Suprapubic skin (tissue), 4 donors: ENCODE results near the gene ZNF678. TPM values are rescaled to one million over a fixed set of nuclear protein-coding genes. Genes with fewer than 3 reads are reported as not detected.

Experiments
- DNase-seq, 2 donors: peaks; one replicate each; pipeline ENCODE4 v3.0.0-alpha.2; 2019; ENCODE audit warnings: low spot score in 2 of 2
- H3K27ac ChIP-seq: fragments of 200-600 bp; sonication (generic); one replicate; pipeline ENCODE4 v1.5.1; 2019
- H3K27me3 ChIP-seq: fragments of 200-600 bp; sonication (generic); one replicate; pipeline ENCODE4 v1.5.1; 2019
- H3K36me3 ChIP-seq: fragments of 200-600 bp; sonication (generic); one replicate; pipeline ENCODE4 v1.5.1; 2019
- H3K4me1 ChIP-seq: fragments of 200-600 bp; sonication (generic); one replicate; pipeline ENCODE4 v1.5.1; 2019
- H3K4me3 ChIP-seq: fragments of 200-600 bp; sonication (generic); one replicate; pipeline ENCODE4 v1.5.1; 2019; ENCODE audit warnings: mild to moderate bottlenecking
- H3K9me3 ChIP-seq: fragments of 200-600 bp; sonication (generic); one replicate; pipeline ENCODE4 v1.5.1; 2019
- EP300 ChIP-seq: sonication (generic); formaldehyde crosslinking; IDR thresholded peaks from one replicate; pipeline ENCODE4 v1.6.1; 2017; ENCODE audit warnings: antibody characterized with exemption
- POLR2A ChIP-seq, 2 donors: fragments of 450-650 bp; IDR thresholded peaks; one replicate each; pipeline ENCODE4 v1.6.1; 2017; ENCODE audit warnings: antibody characterized with exemption in 2 of 2, mild to moderate bottlenecking in 2 of 2, moderate library complexity in 2 of 2
- POLR2AphosphoS5 ChIP-seq, 3 donors: sonication (generic); formaldehyde crosslinking; IDR thresholded peaks; one replicate each; pipeline ENCODE4 v1.6.1; 2017; ENCODE audit warnings: antibody characterized with exemption in 3 of 3
- WGBS: methylation state at CpG from one replicate; pipeline ENCODE4 v1.1.5; 2018; 5-methylcytosine and 5-hydroxymethylcytosine counted together
- total RNA-seq, 4 donors: library from RNA; depleted of rRNA; stranded (reverse); fragments of >200 nt; gene quantifications; one replicate each; pipeline ENCODE4 v1.1.0, GENCODE V29; 2016
- TF ChIP-seq, protein P1 (sequence below), 2 donors: fragments of 200-600 bp in 1 of 2; fragments of 450-650 bp in 1 of 2; sonication (generic) in 1 of 2; IDR thresholded peaks; one replicate each; pipeline ENCODE4 v1.5.1; 2016 to 2019; ENCODE audit warnings: antibody characterized with exemption in 2 of 2, mild to moderate bottlenecking in 1 of 2, moderate library complexity in 1 of 2

Gene ZNF678
- total RNA-seq, 4 donors from 2014 or later, result 3.5 to 6.8 (median 5.3) TPM

- Histone ChIP-seq H3K27me3 (no peaks in the 10 kb centered on the region), H3K27ac (no peak overlapping the region), H3K4me1 (peaks cover 7% of the 10 kb centered on the region), H3K36me3 (no peaks in the 10 kb centered on the region), H3K4me3 (no peak overlapping the region), H3K9me3 (no peaks in the 10 kb centered on the region)
- 81% methylated on average over 2 of the region's 3 CpGs for WGBS
- no peak for TF ChIP-seq POLR2A (IDR thresholded peaks at IDR 0.05)
- TF ChIP-seq EP300, result no peak
- TF ChIP-seq, protein P1, sequence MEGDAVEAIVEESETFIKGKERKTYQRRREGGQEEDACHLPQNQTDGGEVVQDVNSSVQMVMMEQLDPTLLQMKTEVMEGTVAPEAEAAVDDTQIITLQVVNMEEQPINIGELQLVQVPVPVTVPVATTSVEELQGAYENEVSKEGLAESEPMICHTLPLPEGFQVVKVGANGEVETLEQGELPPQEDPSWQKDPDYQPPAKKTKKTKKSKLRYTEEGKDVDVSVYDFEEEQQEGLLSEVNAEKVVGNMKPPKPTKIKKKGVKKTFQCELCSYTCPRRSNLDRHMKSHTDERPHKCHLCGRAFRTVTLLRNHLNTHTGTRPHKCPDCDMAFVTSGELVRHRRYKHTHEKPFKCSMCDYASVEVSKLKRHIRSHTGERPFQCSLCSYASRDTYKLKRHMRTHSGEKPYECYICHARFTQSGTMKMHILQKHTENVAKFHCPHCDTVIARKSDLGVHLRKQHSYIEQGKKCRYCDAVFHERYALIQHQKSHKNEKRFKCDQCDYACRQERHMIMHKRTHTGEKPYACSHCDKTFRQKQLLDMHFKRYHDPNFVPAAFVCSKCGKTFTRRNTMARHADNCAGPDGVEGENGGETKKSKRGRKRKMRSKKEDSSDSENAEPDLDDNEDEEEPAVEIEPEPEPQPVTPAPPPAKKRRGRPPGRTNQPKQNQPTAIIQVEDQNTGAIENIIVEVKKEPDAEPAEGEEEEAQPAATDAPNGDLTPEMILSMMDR (IDR thresholded peaks at IDR 0.05), result no peak
- TF ChIP-seq POLR2AphosphoS5 (IDR thresholded peaks at IDR 0.05), result no peak
- DNase-seq, result no peak
Observed at GRCh38 chr1:227568593-227568992, 5.2 kb downstream of the ZNF678 start.

DNA sequence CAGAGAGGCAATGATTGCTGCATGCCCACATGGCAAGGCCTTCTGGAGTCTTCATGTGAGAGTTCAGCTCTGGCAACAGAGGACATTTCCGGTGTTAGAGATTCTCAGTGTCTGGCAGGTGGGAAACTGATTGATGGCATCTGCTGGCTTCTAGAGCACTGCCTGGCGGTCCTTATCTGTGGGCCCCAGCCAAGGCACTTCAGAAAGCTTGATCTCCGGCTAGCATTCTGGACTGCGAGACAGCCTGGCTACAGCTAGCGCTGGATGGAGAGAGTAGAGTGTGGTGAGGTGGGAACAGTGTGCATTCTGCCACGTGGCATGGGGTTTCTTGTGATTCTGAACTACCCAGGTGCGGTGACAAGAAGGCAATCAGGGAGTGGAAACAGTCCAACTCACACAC lies 9.4 kb downstream of the ZNF678 start:
- no peaks in the 10 kb centered on the region for H3K4me1 ChIP-seq
- no peak for DNase-seq
- no peaks in the 10 kb centered on the region for H3K36me3 ChIP-seq
- H3K27ac ChIP-seq, result no peak overlapping the region
- no peak overlapping the region for H3K4me3 ChIP-seq
- TF ChIP-seq, protein P1 (IDR thresholded peaks at IDR 0.05), result no peak
- TF ChIP-seq POLR2AphosphoS5 (IDR thresholded peaks at IDR 0.05) (no peak), POLR2A (IDR thresholded peaks at IDR 0.05) (no peak), EP300 (no peak)
- 93% methylated on average over 3 of the region's 7 CpGs for WGBS
- no peaks in the 10 kb centered on the region for H3K9me3 ChIP-seq
- H3K27me3 ChIP-seq, result no peaks in the 10 kb centered on the region

DNA sequence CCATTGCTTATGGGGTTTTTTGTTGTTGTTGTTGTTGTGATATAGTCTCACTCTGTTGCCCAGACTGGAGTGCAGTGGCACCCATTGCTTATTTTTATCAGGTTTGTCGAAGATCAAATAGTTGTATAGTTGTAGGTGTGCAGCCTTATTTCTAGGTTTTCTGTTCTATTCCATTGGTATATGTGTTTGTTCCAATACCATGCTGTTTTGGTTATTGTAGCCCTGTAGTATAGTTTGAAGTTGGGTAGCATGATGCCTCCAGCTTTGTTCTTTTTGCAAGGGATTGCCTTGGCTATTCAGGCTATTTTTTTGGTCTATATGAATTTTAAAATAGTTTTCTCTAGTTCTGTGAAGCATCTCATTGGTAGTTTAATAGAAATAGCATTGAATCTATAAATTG lies 11.6 kb downstream of the ZNF678 start:
- no peak for TF ChIP-seq POLR2A (IDR thresholded peaks at IDR 0.05)
- TF ChIP-seq POLR2AphosphoS5 (IDR thresholded peaks at IDR 0.05), result no peak
- TF ChIP-seq EP300, result no peak
- Histone ChIP-seq H3K27me3 (no peaks in the 10 kb centered on the region), H3K4me1 (no peaks in the 10 kb centered on the region), H3K36me3 (no peaks in the 10 kb centered on the region), H3K27ac (no peak overlapping the region), H3K9me3 (no peaks in the 10 kb centered on the region), H3K4me3 (no peak overlapping the region)
- 100% methylated on average over 1 of the region's 1 CpG for WGBS
- no peak for DNase-seq

DNA sequence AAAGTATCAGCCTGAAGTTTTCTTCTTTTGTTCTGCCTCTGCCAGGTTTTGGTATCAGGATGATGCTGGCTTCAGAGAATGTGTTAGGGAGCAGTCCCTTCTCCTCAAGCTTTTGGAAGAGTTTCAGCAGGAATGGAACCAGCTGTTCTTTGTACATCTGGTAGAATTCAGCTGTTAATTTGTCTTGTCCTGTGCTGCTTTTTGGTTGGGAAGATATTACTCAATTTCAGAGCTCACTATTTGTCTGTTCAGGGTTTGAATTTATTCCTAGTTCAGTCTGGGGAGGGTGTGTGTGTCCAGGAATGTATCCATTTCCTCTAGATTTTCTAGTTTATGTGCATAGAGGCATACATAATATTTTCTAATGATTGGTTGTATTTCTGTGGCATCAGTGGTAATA lies 12.8 kb downstream of the ZNF678 start:
- Histone ChIP-seq H3K27ac (no peak overlapping the region), H3K27me3 (no peaks in the 10 kb centered on the region), H3K36me3 (no peaks in the 10 kb centered on the region), H3K4me3 (no peak overlapping the region), H3K9me3 (no peaks in the 10 kb centered on the region), H3K4me1 (no peaks in the 10 kb centered on the region)
- no peak for DNase-seq
- TF ChIP-seq POLR2AphosphoS5 (IDR thresholded peaks at IDR 0.05), result no peak
- no peak for TF ChIP-seq EP300
- TF ChIP-seq POLR2A (IDR thresholded peaks at IDR 0.05), result no peak
- TF ChIP-seq, protein P1 (IDR thresholded peaks at IDR 0.05), result no peak

GRCh38 chr1:227577500-227577899 lies 14.1 kb downstream of the ZNF678 start:
- H3K27me3 ChIP-seq, result no peaks in the 10 kb centered on the region
- no peak overlapping the region for H3K27ac ChIP-seq
- no peaks in the 10 kb centered on the region for H3K4me1 ChIP-seq
- H3K4me3 ChIP-seq, result no peak overlapping the region
- DNase-seq, result no peak
- TF ChIP-seq POLR2A (IDR thresholded peaks at IDR 0.05) (no peak), EP300 (no peak), POLR2AphosphoS5 (IDR thresholded peaks at IDR 0.05) (no peak)
- TF ChIP-seq, protein P1 (IDR thresholded peaks at IDR 0.05), result no peak
- no peaks in the 10 kb centered on the region for H3K9me3 ChIP-seq
- H3K36me3 ChIP-seq, result no peaks in the 10 kb centered on the region

GRCh38 chr1:227583354-227583753 lies 20.0 kb downstream of the ZNF678 start:
- H3K27me3 ChIP-seq, result no peaks in the 10 kb centered on the region
- DNase-seq, result no peak
- H3K36me3 ChIP-seq, result peaks cover 4% of the 10 kb centered on the region
- TF ChIP-seq, protein P1 (IDR thresholded peaks at IDR 0.05), result no peak
- no peak for TF ChIP-seq POLR2A (IDR thresholded peaks at IDR 0.05)
- no peak for TF ChIP-seq EP300
- no peak for TF ChIP-seq POLR2AphosphoS5 (IDR thresholded peaks at IDR 0.05)
- no peak overlapping the region for H3K27ac ChIP-seq
- WGBS, result 86% methylated on average over 2 of the region's 2 CpGs
- peaks cover 5% of the 10 kb centered on the region for H3K9me3 ChIP-seq
- no peak overlapping the region for H3K4me3 ChIP-seq
- H3K4me1 ChIP-seq, result no peaks in the 10 kb centered on the region
